HepG2 (cell line): ENCODE measurements around the gene PNPLA3. TPM values are rescaled to one million over a fixed set of nuclear protein-coding genes. Genes with fewer than 3 reads are reported as not detected.

ENCODE experiments used
- HMGA1 ChIP-seq: sonication (generic); formaldehyde crosslinking; conservative IDR thresholded peaks from 2 replicates; pipeline ENCODE4 v1.4.0; 2020; ENCODE audit warnings: missing genetic modification reagents
- ISX ChIP-seq: sonication (generic); formaldehyde crosslinking; conservative IDR thresholded peaks from 2 replicates; pipeline ENCODE4 v1.5.0; 2020; ENCODE audit warnings: missing genetic modification reagents
- MXD1 ChIP-seq: sonication (generic); formaldehyde crosslinking; IDR thresholded peaks from 2 replicates; pipeline ENCODE4 v1.4.0; 2020; ENCODE audit warnings: mild to moderate bottlenecking, missing genetic modification reagents
- NFE2L1 ChIP-seq: sonication (generic); formaldehyde crosslinking; IDR thresholded peaks from 2 replicates; pipeline ENCODE4 v1.4.0; 2020; ENCODE audit warnings: missing genetic modification reagents, mild to moderate bottlenecking, borderline replicate concordance
- PAX8 ChIP-seq: sonication (generic); formaldehyde crosslinking; IDR thresholded peaks from 2 replicates; pipeline ENCODE4 v1.8.0; 2022; ENCODE audit warnings: mild to moderate bottlenecking, missing genetic modification reagents, borderline replicate concordance
- REST ChIP-seq, 2 experiments: IDR thresholded peaks; 2 replicates each; pipeline ENCODE4 v1.6.1; 2011 to 2012; ENCODE audit warnings: low read length in 2 of 2, borderline replicate concordance in 1 of 2, low read depth in 1 of 2, mild to moderate bottlenecking in 1 of 2, moderate library complexity in 1 of 2
- SNAI1 ChIP-seq: sonication (generic); formaldehyde crosslinking; IDR thresholded peaks from 2 replicates; pipeline ENCODE4 v1.5.0; 2020; ENCODE audit warnings: mild to moderate bottlenecking, missing genetic modification reagents, borderline replicate concordance
- SPEN ChIP-seq: sonication (generic); formaldehyde crosslinking; IDR thresholded peaks from 2 replicates; pipeline ENCODE4 v1.5.1; 2020; ENCODE audit warnings: low read depth, mild to moderate bottlenecking, missing genetic modification reagents
- TCF7 ChIP-seq: sonication (generic); IDR thresholded peaks from 2 replicates; pipeline ENCODE4 v1.6.1; 2016; ENCODE audit warnings: antibody characterized with exemption, low read depth
- TFDP1 ChIP-seq: IDR thresholded peaks from 2 replicates; pipeline ENCODE4 v1.6.1; 2016; ENCODE audit warnings: missing compliant biosample characterization, missing genetic modification reagents, borderline replicate concordance
- polyA plus RNA-seq, 8 experiments: library from polyadenylated mRNA; depleted of rRNA in 3 of 8; stranded (reverse) in 7 of 8; unstranded in 1 of 8; fragments of >200 nt; fragmentation: Illumina TruSeq in 4 of 8; extraction: Trizol in 4 of 8; gene quantifications; 2 replicates each; pipeline versions ENCODE4 v1.2.1 to v1.2.3, GENCODE V29; 2011 to 2016; ENCODE audit warnings: low read depth in 4 of 8, missing spikeins in 1 of 8, mixed read lengths in 1 of 8; ENCODE audit not compliant: insufficient read depth in 1 of 8
- total RNA-seq, 5 experiments: library from RNA; depleted of rRNA; stranded (reverse); fragments of >200 nt; fragmentation: Illumina TruSeq; extraction: Trizol; gene quantifications; 2 replicates each; pipeline ENCODE4 v1.2.3, GENCODE V29; 2016; ENCODE audit warnings: low read depth in 1 of 5

Gene PNPLA3
- total and polyA plus RNA-seq, 2 of the 13 experiments (the other 11 are each of a cell fraction or from before 2014, with no cell fraction given) = 16.9 to 19.8 TPM

GRCh38 chr22:43878079-43878795 is 45.4 kb upstream of the PNPLA3 start (continued):
- TF ChIP-seq TFDP1 (CRISPR knock-in tag) (no peak), SPEN (CRISPR knock-in tag) (no peak), TCF7 (no peak), ISX (no peak), MXD1 (CRISPR knock-in tag) (no peak), SNAI1 (no peak), REST (IDR thresholded peaks at IDR 0.05; ENCODE audit: borderline replicate concordance in 1 of 2, low read depth in 1 of 2, low read length in 2 of 2) (no peak), NFE2L1 (CRISPR knock-in tag) (no peak), PAX8 (CRISPR knock-in tag) (no peak), HMGA1 (no peak)
